Measurements from ENCODE around the gene PCYT2. TPM values are rescaled to one million over a fixed set of nuclear protein-coding genes. Genes with fewer than 3 reads are reported as not detected.
"Not testable (repeated sequence)": the region's sequence is repeated elsewhere in the genome, so short reads cannot be mapped to it uniquely, and the experiment has no call there.

PCYT2 gene
- total RNA-seq, 2 donors from 2014 or later: 13.6 to 81.9 TPM

DNA sequence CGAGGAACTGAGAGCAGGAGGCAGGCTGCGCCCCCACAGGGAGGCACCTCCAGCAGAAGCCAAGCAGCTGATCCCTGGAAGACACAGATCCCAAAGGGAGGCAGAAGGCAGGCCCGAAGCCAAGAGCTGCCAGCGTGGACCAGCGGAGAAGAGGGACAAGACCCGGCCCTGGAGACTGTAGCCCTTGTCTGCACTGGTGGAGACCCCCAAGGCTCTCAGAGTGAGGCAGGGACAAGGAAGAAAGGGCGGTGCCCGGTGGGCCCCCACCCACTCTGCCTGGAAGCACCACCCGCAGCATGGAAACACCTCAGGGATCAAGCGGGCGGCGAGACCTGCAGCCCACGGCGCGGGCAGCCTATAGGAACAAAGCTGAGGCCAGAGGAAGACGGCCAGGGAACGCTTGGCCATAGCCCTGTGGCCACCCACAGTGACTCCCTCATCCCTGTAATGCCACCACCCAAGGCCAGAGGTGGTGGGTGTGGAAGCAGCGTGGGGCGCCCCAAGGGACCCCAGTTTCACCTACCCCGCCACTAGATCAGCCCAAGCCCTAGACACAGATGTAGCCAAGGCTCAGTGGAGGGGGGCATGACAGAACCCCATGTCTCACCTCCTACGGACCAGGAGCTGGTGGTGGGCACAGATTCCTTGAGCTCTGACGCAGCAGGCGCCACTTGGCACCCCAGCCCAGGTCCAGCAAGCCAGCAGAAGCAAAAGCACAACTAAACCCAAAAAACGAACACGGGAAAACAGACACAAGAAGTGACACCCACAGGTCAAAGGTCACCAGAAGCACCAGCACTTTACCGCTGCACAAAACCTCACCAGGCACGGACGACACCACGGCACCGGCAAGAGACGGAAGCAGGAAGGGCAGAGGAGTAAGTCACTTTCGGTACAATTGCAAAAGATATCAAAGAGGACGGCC, 9.7 kb upstream of the PCYT2 start:
- TF ChIP-seq, protein P1, sequence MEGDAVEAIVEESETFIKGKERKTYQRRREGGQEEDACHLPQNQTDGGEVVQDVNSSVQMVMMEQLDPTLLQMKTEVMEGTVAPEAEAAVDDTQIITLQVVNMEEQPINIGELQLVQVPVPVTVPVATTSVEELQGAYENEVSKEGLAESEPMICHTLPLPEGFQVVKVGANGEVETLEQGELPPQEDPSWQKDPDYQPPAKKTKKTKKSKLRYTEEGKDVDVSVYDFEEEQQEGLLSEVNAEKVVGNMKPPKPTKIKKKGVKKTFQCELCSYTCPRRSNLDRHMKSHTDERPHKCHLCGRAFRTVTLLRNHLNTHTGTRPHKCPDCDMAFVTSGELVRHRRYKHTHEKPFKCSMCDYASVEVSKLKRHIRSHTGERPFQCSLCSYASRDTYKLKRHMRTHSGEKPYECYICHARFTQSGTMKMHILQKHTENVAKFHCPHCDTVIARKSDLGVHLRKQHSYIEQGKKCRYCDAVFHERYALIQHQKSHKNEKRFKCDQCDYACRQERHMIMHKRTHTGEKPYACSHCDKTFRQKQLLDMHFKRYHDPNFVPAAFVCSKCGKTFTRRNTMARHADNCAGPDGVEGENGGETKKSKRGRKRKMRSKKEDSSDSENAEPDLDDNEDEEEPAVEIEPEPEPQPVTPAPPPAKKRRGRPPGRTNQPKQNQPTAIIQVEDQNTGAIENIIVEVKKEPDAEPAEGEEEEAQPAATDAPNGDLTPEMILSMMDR (IDR thresholded peaks at IDR 0.05): no peak

DNA sequence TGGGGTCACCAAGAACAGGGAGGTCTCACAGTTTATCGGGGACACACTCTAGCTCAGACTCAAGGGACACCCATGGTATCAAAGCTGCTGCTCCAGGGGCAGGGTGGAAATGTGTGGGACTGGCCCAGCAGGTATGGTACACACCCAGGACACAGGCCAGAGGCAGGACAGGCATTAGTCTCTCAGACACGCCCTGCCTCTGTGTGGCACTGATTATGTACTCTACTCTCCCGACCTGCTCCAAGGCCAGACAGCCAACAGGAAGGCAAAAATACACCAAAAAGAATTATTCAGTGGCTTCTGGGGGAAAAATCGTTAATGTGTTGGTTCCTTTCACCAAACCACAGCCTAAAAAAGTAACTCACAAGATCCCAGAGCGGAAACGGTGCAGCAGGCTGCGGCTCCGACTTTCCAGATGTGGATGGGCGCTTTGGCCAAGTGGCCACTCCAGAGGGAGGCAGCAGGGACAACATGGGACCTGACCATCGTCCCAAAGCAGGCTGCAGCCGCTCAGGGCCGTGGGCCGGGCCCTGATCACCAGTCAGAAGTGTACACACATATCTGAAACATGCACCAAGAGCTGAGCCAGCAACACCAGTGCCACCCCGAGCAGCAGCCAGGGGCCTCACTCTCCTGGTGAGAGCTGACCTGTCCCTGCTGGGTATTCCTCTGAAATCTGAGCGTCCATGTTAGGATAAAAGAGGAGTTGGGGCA, 7.8 kb upstream of the PCYT2 start:
- Histone ChIP-seq H3K4me3 (no peak overlapping the region), H3K9me3 (no peaks in the 10 kb centered on the region), H3K4me1 (ENCODE audit: control insufficient read depth in 1 of 2, low read depth in 2 of 2) (peaks cover 32 to 40% of the 10 kb centered on the region in 2 donors), H3K27ac (no peak overlapping the region), H3K27me3 (replicated peaks; ENCODE audit: insufficient read depth) (no peaks in the 10 kb centered on the region), H3K36me3 (peaks cover 28% of the 10 kb centered on the region)
- ATAC-seq (ENCODE audit: insufficient number of reproducible peaks, low FRiP score, low read depth) (no peak), DNase-seq (ENCODE audit: low spot score) (no peak)
- TF ChIP-seq, protein P1 (IDR thresholded peaks at IDR 0.05): no peak

More for the DNA sequence above, 9.7 kb upstream of the PCYT2 start:
- ATAC-seq (ENCODE audit: insufficient number of reproducible peaks, low FRiP score, low read depth) (no peak), DNase-seq (ENCODE audit: low spot score) (no peak)
- Histone ChIP-seq H3K9me3 (no peaks in the 10 kb centered on the region), H3K27me3 (replicated peaks; ENCODE audit: insufficient read depth) (no peaks in the 10 kb centered on the region), H3K4me3 (no peak overlapping the region), H3K4me1 (ENCODE audit: control insufficient read depth in 1 of 2, low read depth in 2 of 2) (peaks cover 44 to 59% of the 10 kb centered on the region in 2 donors), H3K27ac (no peak overlapping the region), H3K36me3 (peaks cover 17% of the 10 kb centered on the region)

DNA sequence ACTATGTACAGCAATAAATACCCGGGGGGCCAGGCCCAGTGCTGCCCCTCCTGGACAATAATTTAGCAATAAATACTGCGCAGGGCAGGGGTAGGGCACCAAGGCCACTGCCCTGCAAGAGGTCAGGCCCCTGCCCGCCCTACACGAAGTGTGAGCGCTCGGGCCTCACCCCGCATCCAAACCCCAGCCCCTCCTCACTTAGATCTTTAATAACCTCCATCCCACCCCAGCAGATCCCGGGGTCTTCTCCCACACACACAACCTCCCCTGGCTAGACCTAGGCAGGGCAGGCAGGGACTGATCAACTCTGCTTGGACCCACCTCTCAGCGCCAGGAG, 7.1 kb upstream of the PCYT2 start:
- H3K36me3 ChIP-seq: peaks cover 35% of the 10 kb centered on the region
- H3K9me3 ChIP-seq; DNase-seq (ENCODE audit: low spot score); ATAC-seq (ENCODE audit: insufficient number of reproducible peaks, low FRiP score, low read depth); H3K27me3 ChIP-seq (replicated peaks; ENCODE audit: insufficient read depth): not testable (repeated sequence)
- H3K4me1 ChIP-seq (ENCODE audit: control insufficient read depth in 1 of 2, low read depth in 2 of 2): peaks cover 26 to 33% of the 10 kb centered on the region in 2 donors
- peak overlapping the region; percentile 8 to 50 for H3K27ac ChIP-seq
- peak overlapping the region; percentile 92 for H3K4me3 ChIP-seq

DNA sequence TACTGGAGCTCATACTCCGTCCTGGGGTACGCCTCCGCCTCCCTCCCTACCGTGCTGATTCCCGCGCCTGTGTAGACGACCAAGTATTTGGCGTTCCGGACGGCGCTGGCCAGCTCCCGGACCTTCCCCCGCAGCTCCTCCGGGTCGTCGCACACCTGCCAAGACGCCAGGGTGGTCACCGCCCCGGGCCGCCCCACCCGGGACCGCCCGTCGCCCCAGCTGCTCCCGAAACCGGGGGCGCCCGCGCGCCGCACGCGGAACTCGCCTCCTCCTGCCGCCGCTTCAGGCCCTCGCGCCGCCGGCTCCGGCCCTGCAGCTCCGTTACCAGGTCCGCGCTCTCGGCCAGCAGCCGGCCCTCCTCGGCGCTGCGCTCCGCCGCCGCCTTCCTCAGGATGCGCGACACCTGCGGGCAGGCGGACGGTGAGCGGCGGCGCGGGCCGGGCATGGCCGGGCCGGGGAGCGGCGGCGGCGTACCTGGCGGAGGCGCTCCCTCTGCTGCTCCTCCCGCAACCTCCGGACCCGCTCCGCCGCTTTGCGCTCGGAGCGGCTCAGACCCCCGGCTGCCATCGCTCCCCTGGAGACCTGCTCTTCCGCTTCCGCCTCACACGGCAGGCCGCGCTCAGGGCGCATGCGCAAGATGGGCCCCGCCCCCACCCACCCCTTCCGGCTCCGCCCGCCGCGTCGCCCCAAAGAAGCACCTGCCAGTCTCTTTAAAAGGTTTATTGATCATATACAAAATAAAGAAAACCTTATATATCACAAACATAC, 6.5 kb upstream of the PCYT2 start, which contains the start of gene SIRT7:
SIRT7 (minus strand) TSS at position 612 of the 768 bp plus-strand sequence; CDS start at position 567, 45 bp downstream.
- ATAC-seq (ENCODE audit: insufficient number of reproducible peaks, low FRiP score, low read depth) (no peak), DNase-seq (ENCODE audit: low spot score) (no peak)
- Histone ChIP-seq H3K27me3 (replicated peaks; ENCODE audit: insufficient read depth) (no peaks in the 10 kb centered on the region), H3K27ac (peak within 1 kb of the TSS; percentile 27 to 63), H3K4me3 (peak within 1 kb of the TSS; percentile 92), H3K36me3 (peaks cover 40% of the 10 kb centered on the region), H3K4me1 (ENCODE audit: control insufficient read depth in 1 of 2, low read depth in 2 of 2) (peaks cover 24 to 28% of the 10 kb centered on the region in 2 donors), H3K9me3 (no peaks in the 10 kb centered on the region)
- TF ChIP-seq, protein P1 (IDR thresholded peaks at IDR 0.05): no peak

DNA sequence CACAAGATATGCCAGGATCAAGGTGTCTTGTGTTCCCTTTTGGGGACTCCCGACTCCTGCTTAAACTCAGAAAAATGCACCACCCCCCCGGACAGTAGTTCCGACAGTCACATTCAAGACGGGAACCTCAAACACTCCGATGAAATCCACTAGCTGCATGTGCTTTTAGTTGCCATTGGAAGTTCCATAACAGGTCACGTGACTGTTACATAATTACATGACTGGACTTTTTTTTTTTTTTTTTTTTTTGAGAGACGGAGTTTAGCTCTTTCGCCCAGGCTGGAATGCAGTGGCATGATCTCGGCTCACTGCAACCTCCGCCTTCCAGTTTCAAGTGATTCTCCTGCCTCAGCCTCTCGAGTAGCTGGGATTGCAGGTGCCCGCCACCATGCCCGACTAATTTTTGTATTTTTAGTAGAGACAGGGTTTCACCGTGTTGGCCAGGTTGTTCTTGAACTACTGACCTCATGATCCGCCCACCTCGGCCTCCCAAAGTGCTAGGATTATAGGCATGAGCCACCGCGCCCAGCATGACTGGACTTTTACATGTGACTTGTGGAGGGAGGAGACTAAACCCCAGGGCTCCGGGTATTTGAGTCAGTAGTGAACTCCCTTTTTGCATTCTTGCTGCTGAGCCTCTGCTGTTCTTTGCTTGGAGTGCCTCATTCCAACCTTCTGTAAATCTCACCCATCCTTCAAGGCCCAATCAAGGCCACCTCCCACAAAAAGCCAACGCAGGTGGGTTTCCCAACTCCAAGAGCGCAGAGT, 5.2 kb upstream of the PCYT2 start:
- Histone ChIP-seq H3K4me1 (ENCODE audit: control insufficient read depth in 1 of 2, low read depth in 2 of 2) (peaks cover 16 to 21% of the 10 kb centered on the region in 2 donors), H3K4me3 (peak overlapping the region; percentile 92), H3K27ac (no peak overlapping the region), H3K36me3 (peaks cover 35% of the 10 kb centered on the region), H3K9me3 (no peaks in the 10 kb centered on the region), H3K27me3 (replicated peaks; ENCODE audit: insufficient read depth) (no peaks in the 10 kb centered on the region)
- no peak for DNase-seq (ENCODE audit: low spot score)
- ATAC-seq (ENCODE audit: insufficient number of reproducible peaks, low FRiP score, low read depth): no peak
- TF ChIP-seq, protein P1 (IDR thresholded peaks at IDR 0.05): no peak

Measured in thoracic aorta (tissue), 2 donors.